Right atrium auricular region (tissue), 2 donors: ENCODE measurements around the gene PGM2L1. TPM values are rescaled to one million over a fixed set of nuclear protein-coding genes. Genes with fewer than 3 reads are reported as not detected.

ENCODE experiments used
- DNase-seq: peaks from one replicate; pipeline ENCODE4 v3.0.0-alpha.2; 2019; ENCODE audit warnings: low spot score
- H3K27ac ChIP-seq, 2 donors: fragments of 200-600 bp; sonication (generic); 1 replicate in 1 of 2; 2 replicates in 1 of 2; pipeline ENCODE4 v1.5.1; 2016 to 2019
- H3K27me3 ChIP-seq, 2 donors: fragments of 200-600 bp; sonication (generic); one replicate each; pipeline versions ENCODE4 v1.5.1 to v1.6.0; 2017 to 2019
- H3K36me3 ChIP-seq: fragments of 200-600 bp; sonication (generic); one replicate; pipeline ENCODE4 v1.5.1; 2016
- H3K4me1 ChIP-seq, 2 donors: fragments of 200-600 bp; sonication (generic); one replicate each; pipeline versions ENCODE4 v1.5.1 to v1.6.0; 2017 to 2019
- H3K4me3 ChIP-seq, 2 donors: fragments of 200-600 bp; sonication (generic); 1 replicate in 1 of 2; 2 replicates in 1 of 2; pipeline ENCODE4 v1.5.1; 2017 to 2019; ENCODE audit warnings: mild to moderate bottlenecking in 1 of 2, moderate library complexity in 1 of 2
- H3K9me3 ChIP-seq, 2 donors: fragments of 200-600 bp; sonication (generic); one replicate each; pipeline ENCODE4 v1.5.1; 2019
- CTCF ChIP-seq, 2 donors: fragments of 200-600 bp; sonication (generic); IDR thresholded peaks; one replicate each; pipeline ENCODE4 v1.5.1; 2019; ENCODE audit warnings: antibody characterized with exemption in 2 of 2
- total RNA-seq, 2 donors: library from RNA; depleted of rRNA; stranded (reverse); fragments of >200 nt; gene quantifications; one replicate each; pipeline ENCODE4 v1.1.0, GENCODE V29; 2016

Gene PGM2L1
- total RNA-seq, 2 donors from 2014 or later: 2.3 to 3.4 TPM

GRCh38 chr11:74392256-74392655, 6.0 kb downstream of the PGM2L1 start:
- Histone ChIP-seq H3K27me3 (no peaks in the 10 kb centered on the region), H3K27ac (no peak overlapping the region), H3K4me1 (peaks cover 0 to 4% of the 10 kb centered on the region in 2 donors), H3K36me3 (no peaks in the 10 kb centered on the region), H3K9me3 (no peaks in the 10 kb centered on the region), H3K4me3 (no peak overlapping the region)
- no peak for DNase-seq
- TF ChIP-seq CTCF (IDR thresholded peaks at IDR 0.05): no peak

- H3K36me3 ChIP-seq: no peaks in the 10 kb centered on the region
- H3K4me1 ChIP-seq: no peaks in the 10 kb centered on the region
- H3K27me3 ChIP-seq: no peaks in the 10 kb centered on the region
- no peak for DNase-seq
- no peak for TF ChIP-seq CTCF (IDR thresholded peaks at IDR 0.05)
- H3K27ac ChIP-seq: no peak overlapping the region
- H3K9me3 ChIP-seq: no peaks in the 10 kb centered on the region
- H3K4me3 ChIP-seq: no peak overlapping the region
These were observed 7.0 kb downstream of the PGM2L1 start for GRCh38 chr11:74391193-74391592.

- Histone ChIP-seq H3K27me3 (no peaks in the 10 kb centered on the region), H3K36me3 (no peaks in the 10 kb centered on the region), H3K4me1 (no peaks in the 10 kb centered on the region), H3K4me3 (no peak overlapping the region), H3K27ac (no peak overlapping the region), H3K9me3 (no peaks in the 10 kb centered on the region)
- no peak for TF ChIP-seq CTCF (IDR thresholded peaks at IDR 0.05)
- DNase-seq: no peak
These were observed 7.5 kb downstream of the PGM2L1 start for GRCh38 chr11:74390697-74391096.

GRCh38 chr11:74388678-74389327, 9.4 kb downstream of the PGM2L1 start:
- Histone ChIP-seq H3K27me3 (no peaks in the 10 kb centered on the region), H3K27ac (no peak overlapping the region), H3K4me1 (no peaks in the 10 kb centered on the region), H3K36me3 (no peaks in the 10 kb centered on the region), H3K4me3 (no peak overlapping the region), H3K9me3 (no peaks in the 10 kb centered on the region)
- TF ChIP-seq CTCF (IDR thresholded peaks at IDR 0.05): peak; percentile 54 to 75
- peak; percentile 67 for DNase-seq

GRCh38 chr11:74384641-74385040, 13.6 kb downstream of the PGM2L1 start:
- H3K4me1 ChIP-seq: no peaks in the 10 kb centered on the region
- no peaks in the 10 kb centered on the region for H3K36me3 ChIP-seq
- H3K9me3 ChIP-seq: no peaks in the 10 kb centered on the region
- H3K4me3 ChIP-seq: no peak overlapping the region
- no peak for TF ChIP-seq CTCF (IDR thresholded peaks at IDR 0.05)
- H3K27me3 ChIP-seq: no peaks in the 10 kb centered on the region
- no peak for DNase-seq
- no peak overlapping the region for H3K27ac ChIP-seq
